Measurements from ENCODE around the gene LRRK2.
"Not testable (repeated sequence)": the region's sequence is repeated elsewhere in the genome, so short reads cannot be mapped to it uniquely, and the experiment has no call there.

The LRRK2 gene

GRCh38 chr12:40382217-40382616 lies 157.4 kb downstream of the LRRK2 start:
- no peak overlapping the region for H3K27ac ChIP-seq
- no peak for TF ChIP-seq CTCF (conservative IDR thresholded peaks at IDR 0.05)

GRCh38 chr12:40387279-40387678 lies 162.5 kb downstream of the LRRK2 start:
- H3K27ac ChIP-seq: not testable (repeated sequence)

- H3K27ac ChIP-seq: no peak overlapping the region
- TF ChIP-seq CTCF (conservative IDR thresholded peaks at IDR 0.05): no peak
These were observed 166.2 kb downstream of the LRRK2 start for GRCh38 chr12:40390980-40391379.

- H3K27ac ChIP-seq: no peak overlapping the region
- TF ChIP-seq CTCF (conservative IDR thresholded peaks at IDR 0.05): no peak
These were observed 168.2 kb downstream of the LRRK2 start for GRCh38 chr12:40393026-40393425.

GRCh38 chr12:40399656-40400055 lies 174.9 kb downstream of the LRRK2 start:
- no peak for TF ChIP-seq CTCF (conservative IDR thresholded peaks at IDR 0.05)
- H3K27ac ChIP-seq: no peak overlapping the region

- H3K27ac ChIP-seq: no peak overlapping the region
- TF ChIP-seq CTCF (conservative IDR thresholded peaks at IDR 0.05): no peak
These were observed 180.6 kb downstream of the LRRK2 start for GRCh38 chr12:40405419-40405818.

All from VCaP (cell line).